Measurements from ENCODE around the gene PIGA. TPM values are rescaled to one million over a fixed set of nuclear protein-coding genes. Genes with fewer than 3 reads are reported as not detected.

The PIGA gene, protein sequence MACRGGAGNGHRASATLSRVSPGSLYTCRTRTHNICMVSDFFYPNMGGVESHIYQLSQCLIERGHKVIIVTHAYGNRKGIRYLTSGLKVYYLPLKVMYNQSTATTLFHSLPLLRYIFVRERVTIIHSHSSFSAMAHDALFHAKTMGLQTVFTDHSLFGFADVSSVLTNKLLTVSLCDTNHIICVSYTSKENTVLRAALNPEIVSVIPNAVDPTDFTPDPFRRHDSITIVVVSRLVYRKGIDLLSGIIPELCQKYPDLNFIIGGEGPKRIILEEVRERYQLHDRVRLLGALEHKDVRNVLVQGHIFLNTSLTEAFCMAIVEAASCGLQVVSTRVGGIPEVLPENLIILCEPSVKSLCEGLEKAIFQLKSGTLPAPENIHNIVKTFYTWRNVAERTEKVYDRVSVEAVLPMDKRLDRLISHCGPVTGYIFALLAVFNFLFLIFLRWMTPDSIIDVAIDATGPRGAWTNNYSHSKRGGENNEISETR
- total RNA-seq (10 to 100 TPM; 21.6 to 72.8 TPM), polyA plus RNA-seq (10 to 100 TPM; 11.7 to 16.0 TPM)
- long read RNA-seq, donor 1, partial matches to known transcripts: 0 of 7 reads
- long read RNA-seq, donor 1, other reads (novel, unspliced or antisense): 0 of 7 reads
- long read RNA-seq, donor 2: 0 reads
- long read RNA-seq, donor 3: 0 reads
- long read RNA-seq, donor 4: 0 reads
- long read RNA-seq, donor 5, partial matches to known transcripts: 0 of 2 reads
- long read RNA-seq, donor 5, other reads (novel, unspliced or antisense): 0 of 2 reads

GRCh38 chrX:15335135-15336022, at the start of gene PIGA:
Gene PIGA (minus strand): TSS chrX:15335523. CDS start chrX:15331930, 3,593 bp downstream.
- Histone ChIP-seq H3K27me3 (ENCODE audit: control insufficient read depth in 3 of 3, insufficient read depth in 3 of 3, low read length in 2 of 3) (peaks cover 0 to 55% (median 25%) of the 10 kb centered on the region in 3 donors), H3K27ac (ENCODE audit: low read depth in 1 of 2, low read length in 1 of 2) (peak within 1 kb of the TSS; percentile 97 to 99), H3K36me3 (ENCODE audit: control insufficient read depth in 4 of 4, insufficient read depth in 4 of 4, low read length in 4 of 4) (peaks cover 4 to 10% (median 6%) of the 10 kb centered on the region in 4 donors), H3K9me3 (ENCODE audit: control insufficient read depth in 4 of 4, insufficient read depth in 3 of 4, low read length in 3 of 4) (peaks cover 0 to 4% (median 0%) of the 10 kb centered on the region in 4 donors), H3K4me1 (ENCODE audit: control insufficient read depth in 5 of 5, insufficient read depth in 5 of 5, low read length in 5 of 5) (peaks cover 0 to 4% (median 0%) of the 10 kb centered on the region in 5 donors), H3K4me3 (peak within 1 kb of the TSS; percentile 74), H3K9ac (ENCODE audit: insufficient read depth in 1 of 2, low read length in 2 of 2) (peak within 1 kb of the TSS; percentile 95 to 99)
- WGBS, 2 donors: 0 to 30% methylated on average over 28 to 72 of the region's 72 CpGs
- ATAC-seq (ENCODE audit: insufficient read depth, low FRiP score) (peak; percentile 96), DNase-seq (peak; percentile 97 to 98 (median 98))
- TF ChIP-seq, protein P1, sequence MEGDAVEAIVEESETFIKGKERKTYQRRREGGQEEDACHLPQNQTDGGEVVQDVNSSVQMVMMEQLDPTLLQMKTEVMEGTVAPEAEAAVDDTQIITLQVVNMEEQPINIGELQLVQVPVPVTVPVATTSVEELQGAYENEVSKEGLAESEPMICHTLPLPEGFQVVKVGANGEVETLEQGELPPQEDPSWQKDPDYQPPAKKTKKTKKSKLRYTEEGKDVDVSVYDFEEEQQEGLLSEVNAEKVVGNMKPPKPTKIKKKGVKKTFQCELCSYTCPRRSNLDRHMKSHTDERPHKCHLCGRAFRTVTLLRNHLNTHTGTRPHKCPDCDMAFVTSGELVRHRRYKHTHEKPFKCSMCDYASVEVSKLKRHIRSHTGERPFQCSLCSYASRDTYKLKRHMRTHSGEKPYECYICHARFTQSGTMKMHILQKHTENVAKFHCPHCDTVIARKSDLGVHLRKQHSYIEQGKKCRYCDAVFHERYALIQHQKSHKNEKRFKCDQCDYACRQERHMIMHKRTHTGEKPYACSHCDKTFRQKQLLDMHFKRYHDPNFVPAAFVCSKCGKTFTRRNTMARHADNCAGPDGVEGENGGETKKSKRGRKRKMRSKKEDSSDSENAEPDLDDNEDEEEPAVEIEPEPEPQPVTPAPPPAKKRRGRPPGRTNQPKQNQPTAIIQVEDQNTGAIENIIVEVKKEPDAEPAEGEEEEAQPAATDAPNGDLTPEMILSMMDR (IDR thresholded peaks at IDR 0.05; ENCODE audit: control extremely low read depth, extremely low read depth): no peak

GRCh38 chrX:15384304-15384703, 49.0 kb upstream of the PIGA start, which contains the start of gene VEGFD:
Gene VEGFD (minus strand): TSS chrX:15384413. CDS start chrX:15383946, 467 bp downstream.
- Histone ChIP-seq H3K9ac (ENCODE audit: insufficient read depth in 1 of 2, low read length in 2 of 2) (peak within 1 kb of the TSS in 1 of 2 donors; percentile 72), H3K27ac (ENCODE audit: low read depth in 1 of 2, low read length in 1 of 2) (no peak within 1 kb of the TSS)

DNA sequence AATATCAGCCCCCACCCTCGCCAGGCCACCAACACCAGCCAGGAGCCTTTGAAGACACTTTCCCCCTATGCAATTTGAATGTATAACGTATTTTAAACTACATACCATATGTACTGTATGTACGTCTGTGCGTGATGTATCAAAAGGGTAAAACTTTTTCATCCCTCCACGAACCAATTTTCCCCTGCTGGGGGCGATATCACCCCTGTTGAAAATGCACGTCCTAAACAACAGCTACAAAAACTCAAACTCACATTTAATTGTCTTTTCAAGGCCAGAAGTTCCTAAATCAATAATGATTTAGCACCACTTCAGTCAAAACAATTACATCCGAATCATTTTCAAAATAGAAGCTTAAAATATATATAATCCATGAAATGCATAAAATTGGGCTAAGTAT, 47.5 kb upstream of the PIGA start:
- Histone ChIP-seq H3K27ac (ENCODE audit: low read depth in 1 of 2, low read length in 1 of 2) (no peak overlapping the region), H3K4me3 (no peak overlapping the region), H3K27me3 (ENCODE audit: control insufficient read depth in 3 of 3, insufficient read depth in 3 of 3, low read length in 2 of 3) (peaks cover 0 to 41% (median 31%) of the 10 kb centered on the region in 3 donors), H3K9ac (ENCODE audit: insufficient read depth in 1 of 2, low read length in 2 of 2) (peak overlapping the region in 1 of 2 donors; percentile 82), H3K9me3 (ENCODE audit: control insufficient read depth in 4 of 4, insufficient read depth in 3 of 4, low read length in 3 of 4) (no peaks in the 10 kb centered on the region), H3K36me3 (ENCODE audit: control insufficient read depth in 4 of 4, insufficient read depth in 4 of 4, low read length in 4 of 4) (no peaks in the 10 kb centered on the region), H3K4me1 (ENCODE audit: control insufficient read depth in 5 of 5, insufficient read depth in 5 of 5, low read length in 5 of 5) (peaks cover 0 to 2% (median 0%) of the 10 kb centered on the region in 5 donors)
- ATAC-seq (ENCODE audit: insufficient read depth, low FRiP score) (no peak), DNase-seq (peak; percentile 31 to 79 (median 69))
- TF ChIP-seq, protein P1 (IDR thresholded peaks at IDR 0.05; ENCODE audit: control extremely low read depth, extremely low read depth): no peak
- WGBS, 2 donors: 59 to 85% methylated on average over 8 of the region's 8 CpGs

More at GRCh38 chrX:15384304-15384703, 49.0 kb upstream of the PIGA start, which contains the start of gene VEGFD:
- no peak within 1 kb of the TSS for H3K4me3 ChIP-seq
- DNase-seq: peak; percentile 40 to 92 (median 80)
- TF ChIP-seq, protein P1 (IDR thresholded peaks at IDR 0.05; ENCODE audit: control extremely low read depth, extremely low read depth): no peak
- ATAC-seq (ENCODE audit: insufficient read depth, low FRiP score): no peak
- H3K9me3 ChIP-seq (ENCODE audit: control insufficient read depth in 4 of 4, insufficient read depth in 3 of 4, low read length in 3 of 4): no peaks in the 10 kb centered on the region
- 54 to 71% methylated on average over 2 of the region's 2 CpGs for WGBS, 2 donors
- peaks cover 0 to 39% (median 31%) of the 10 kb centered on the region in 3 donors for H3K27me3 ChIP-seq (ENCODE audit: control insufficient read depth in 3 of 3, insufficient read depth in 3 of 3, low read length in 2 of 3)
- peaks cover 0 to 2% (median 0%) of the 10 kb centered on the region in 5 donors for H3K4me1 ChIP-seq (ENCODE audit: control insufficient read depth in 5 of 5, insufficient read depth in 5 of 5, low read length in 5 of 5)
- H3K36me3 ChIP-seq (ENCODE audit: control insufficient read depth in 4 of 4, insufficient read depth in 4 of 4, low read length in 4 of 4): no peaks in the 10 kb centered on the region
